ENCODE results near the gene SLC38A3.
"Not testable (repeated sequence)": the region's sequence is repeated elsewhere in the genome, so short reads cannot be mapped to it uniquely, and the experiment has no call there.

SLC38A3 gene

DNA sequence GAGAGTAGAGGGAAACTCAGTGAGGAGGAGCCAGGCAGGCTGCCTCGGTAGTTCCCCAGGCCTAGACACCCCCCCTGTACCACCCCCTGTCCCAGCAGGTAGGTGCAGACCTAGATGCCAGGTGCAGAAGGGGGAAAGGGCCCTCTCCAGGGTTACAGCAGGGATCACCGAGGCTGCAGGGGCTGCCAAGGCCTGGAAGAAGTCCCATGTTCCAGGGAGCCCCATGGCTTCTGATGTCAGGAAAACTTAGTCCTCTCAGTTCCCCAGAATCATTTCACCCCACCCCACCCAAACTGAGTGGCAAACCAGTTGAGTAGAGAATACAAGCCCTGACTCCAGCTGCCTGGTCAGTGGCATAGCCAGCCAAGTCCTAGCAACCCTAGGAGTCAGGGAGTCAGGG lies 56.4 kb downstream of the SLC38A3 start:
- no peak for DNase-seq (ENCODE audit: low read depth)
- no peak overlapping the region for H3K4me3 ChIP-seq (replicated peaks; ENCODE audit: low read depth, low read length)
- TF ChIP-seq CTCF (IDR thresholded peaks at IDR 0.05; ENCODE audit: low read length, missing control alignments): no peak

GRCh38 chr3:50262200-50262599 lies 57.1 kb downstream of the SLC38A3 start:
- not testable (repeated sequence) for H3K4me3 ChIP-seq (replicated peaks; ENCODE audit: low read depth, low read length); DNase-seq (ENCODE audit: low read depth)

GRCh38 chr3:50262778-50263177 lies 57.7 kb downstream of the SLC38A3 start:
- DNase-seq (ENCODE audit: low read depth): no peak
- TF ChIP-seq CTCF (IDR thresholded peaks at IDR 0.05; ENCODE audit: low read length, missing control alignments): no peak

GRCh38 chr3:50263478-50264382 lies 58.7 kb downstream of the SLC38A3 start:
- no peak for TF ChIP-seq CTCF (IDR thresholded peaks at IDR 0.05; ENCODE audit: low read length, missing control alignments)
- no peak overlapping the region for H3K4me3 ChIP-seq (replicated peaks; ENCODE audit: low read depth, low read length)
- no peak for DNase-seq (ENCODE audit: low read depth)

More at GRCh38 chr3:50262778-50263177, 57.7 kb downstream of the SLC38A3 start:
- no peak overlapping the region for H3K4me3 ChIP-seq (replicated peaks; ENCODE audit: low read depth, low read length)

- no peak overlapping the region for H3K4me3 ChIP-seq (replicated peaks; ENCODE audit: low read depth, low read length)
- DNase-seq (ENCODE audit: low read depth): peak; percentile 86
- no peak for TF ChIP-seq CTCF (IDR thresholded peaks at IDR 0.05; ENCODE audit: low read length, missing control alignments)
Observed at GRCh38 chr3:50264383-50264963, 59.4 kb downstream of the SLC38A3 start.

GRCh38 chr3:50264964-50265485 lies 60.0 kb downstream of the SLC38A3 start:
- DNase-seq (ENCODE audit: low read depth): no peak
- no peak for TF ChIP-seq CTCF (IDR thresholded peaks at IDR 0.05; ENCODE audit: low read length, missing control alignments)
- no peak overlapping the region for H3K4me3 ChIP-seq (replicated peaks; ENCODE audit: low read depth, low read length)

DNA sequence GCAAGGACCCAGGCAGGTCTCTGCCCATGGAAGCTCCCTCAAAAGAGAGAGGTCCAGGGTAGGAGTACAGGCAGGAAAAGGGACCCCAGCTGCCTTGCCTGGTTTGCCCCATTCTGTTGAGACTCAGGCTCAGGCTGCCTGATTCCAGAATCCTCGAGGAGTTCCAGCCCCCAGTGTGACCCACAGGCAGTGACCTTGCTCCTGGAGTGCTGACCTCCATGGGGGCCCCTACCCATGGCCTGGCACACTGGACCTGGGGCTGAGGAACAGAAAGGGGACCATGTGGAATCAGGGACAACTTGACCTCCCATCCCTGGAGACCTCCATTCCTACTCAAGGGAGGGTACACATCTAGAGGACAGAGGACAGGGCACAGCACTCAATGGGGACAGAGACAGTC lies 60.5 kb downstream of the SLC38A3 start:
- TF ChIP-seq CTCF (IDR thresholded peaks at IDR 0.05; ENCODE audit: low read length, missing control alignments): no peak
- DNase-seq (ENCODE audit: low read depth): no peak
- no peak overlapping the region for H3K4me3 ChIP-seq (replicated peaks; ENCODE audit: low read depth, low read length)
